Lower leg skin (tissue), 3 donors: ENCODE measurements around the gene LEMD2.

Source experiments
- POLR2A ChIP-seq, 2 donors: fragments of 450-650 bp; IDR thresholded peaks; one replicate each; pipeline ENCODE4 v1.6.1; 2016 to 2017; ENCODE audit warnings: antibody characterized with exemption in 2 of 2, mild to moderate bottlenecking in 1 of 2, moderate library complexity in 1 of 2
- TF ChIP-seq, protein P1 (sequence below), 3 donors: fragments of 450-650 bp; IDR thresholded peaks; one replicate each; pipeline ENCODE4 v1.5.1; 2016; ENCODE audit warnings: antibody characterized with exemption in 3 of 3, mild to moderate bottlenecking in 3 of 3, moderate library complexity in 2 of 3

DNA sequence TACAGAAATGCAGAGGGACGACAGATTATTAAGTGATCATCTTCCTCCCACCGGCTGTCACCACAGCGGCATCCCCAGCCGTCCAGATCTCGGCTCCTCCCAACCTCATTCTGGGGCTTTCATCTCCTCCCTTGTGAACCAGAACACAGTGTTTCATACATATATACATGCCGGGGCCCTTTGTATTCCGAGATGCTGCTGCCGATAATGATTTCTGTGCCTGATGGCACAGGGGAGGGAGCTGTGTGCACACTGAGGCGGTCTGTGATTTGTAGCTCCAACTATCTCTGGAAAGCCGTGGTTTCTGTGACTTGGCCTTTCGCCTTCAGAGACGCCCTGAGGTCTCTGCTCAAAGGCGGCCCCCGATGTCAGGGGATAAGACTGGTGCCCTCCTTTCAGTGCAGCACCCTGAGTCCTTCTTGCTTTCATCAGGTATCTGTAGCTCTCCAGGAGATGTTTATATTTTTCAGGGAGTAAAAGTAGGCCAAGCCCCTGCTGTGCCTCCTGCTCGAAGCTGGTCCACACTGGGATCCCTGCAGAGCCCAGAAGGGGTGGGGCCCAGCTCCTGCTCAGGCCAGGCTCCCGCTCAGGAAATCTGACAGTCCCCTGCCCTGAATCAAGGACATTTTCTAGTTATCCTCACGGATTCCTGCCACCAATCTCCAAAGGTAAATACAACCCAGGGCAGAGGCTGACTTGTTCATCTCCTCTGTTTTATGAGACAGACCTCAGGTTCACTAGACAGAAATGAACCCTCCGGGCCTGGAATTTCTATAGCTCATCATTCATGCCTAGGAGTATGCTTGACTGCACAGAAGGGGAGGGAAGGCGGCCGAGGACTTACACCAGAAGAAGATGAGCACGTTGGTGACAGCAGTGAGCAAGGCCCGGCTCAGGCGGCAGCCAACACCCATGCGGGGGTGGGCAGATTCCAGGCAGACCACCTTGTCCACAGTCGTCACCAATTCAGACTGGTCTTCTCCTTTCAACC is 11.2 kb downstream of the LEMD2 start:
- TF ChIP-seq, protein P1, sequence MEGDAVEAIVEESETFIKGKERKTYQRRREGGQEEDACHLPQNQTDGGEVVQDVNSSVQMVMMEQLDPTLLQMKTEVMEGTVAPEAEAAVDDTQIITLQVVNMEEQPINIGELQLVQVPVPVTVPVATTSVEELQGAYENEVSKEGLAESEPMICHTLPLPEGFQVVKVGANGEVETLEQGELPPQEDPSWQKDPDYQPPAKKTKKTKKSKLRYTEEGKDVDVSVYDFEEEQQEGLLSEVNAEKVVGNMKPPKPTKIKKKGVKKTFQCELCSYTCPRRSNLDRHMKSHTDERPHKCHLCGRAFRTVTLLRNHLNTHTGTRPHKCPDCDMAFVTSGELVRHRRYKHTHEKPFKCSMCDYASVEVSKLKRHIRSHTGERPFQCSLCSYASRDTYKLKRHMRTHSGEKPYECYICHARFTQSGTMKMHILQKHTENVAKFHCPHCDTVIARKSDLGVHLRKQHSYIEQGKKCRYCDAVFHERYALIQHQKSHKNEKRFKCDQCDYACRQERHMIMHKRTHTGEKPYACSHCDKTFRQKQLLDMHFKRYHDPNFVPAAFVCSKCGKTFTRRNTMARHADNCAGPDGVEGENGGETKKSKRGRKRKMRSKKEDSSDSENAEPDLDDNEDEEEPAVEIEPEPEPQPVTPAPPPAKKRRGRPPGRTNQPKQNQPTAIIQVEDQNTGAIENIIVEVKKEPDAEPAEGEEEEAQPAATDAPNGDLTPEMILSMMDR (IDR thresholded peaks at IDR 0.05): no peak
- no peak for TF ChIP-seq POLR2A (IDR thresholded peaks at IDR 0.05)
